GM12872 (cell line): ENCODE results near the gene CCRL2.

Experiments
- TF ChIP-seq, protein P1 (sequence below): IDR thresholded peaks from 3 replicates; pipeline ENCODE4 v1.5.1; 2011; ENCODE audit warnings: low read depth, mild to moderate bottlenecking, low read length, moderate library complexity; ENCODE audit not compliant: insufficient read depth

CCRL2 gene

GRCh38 chr3:46383211-46383950, 23.7 kb upstream of the CCRL2 start:
- TF ChIP-seq, protein P1, sequence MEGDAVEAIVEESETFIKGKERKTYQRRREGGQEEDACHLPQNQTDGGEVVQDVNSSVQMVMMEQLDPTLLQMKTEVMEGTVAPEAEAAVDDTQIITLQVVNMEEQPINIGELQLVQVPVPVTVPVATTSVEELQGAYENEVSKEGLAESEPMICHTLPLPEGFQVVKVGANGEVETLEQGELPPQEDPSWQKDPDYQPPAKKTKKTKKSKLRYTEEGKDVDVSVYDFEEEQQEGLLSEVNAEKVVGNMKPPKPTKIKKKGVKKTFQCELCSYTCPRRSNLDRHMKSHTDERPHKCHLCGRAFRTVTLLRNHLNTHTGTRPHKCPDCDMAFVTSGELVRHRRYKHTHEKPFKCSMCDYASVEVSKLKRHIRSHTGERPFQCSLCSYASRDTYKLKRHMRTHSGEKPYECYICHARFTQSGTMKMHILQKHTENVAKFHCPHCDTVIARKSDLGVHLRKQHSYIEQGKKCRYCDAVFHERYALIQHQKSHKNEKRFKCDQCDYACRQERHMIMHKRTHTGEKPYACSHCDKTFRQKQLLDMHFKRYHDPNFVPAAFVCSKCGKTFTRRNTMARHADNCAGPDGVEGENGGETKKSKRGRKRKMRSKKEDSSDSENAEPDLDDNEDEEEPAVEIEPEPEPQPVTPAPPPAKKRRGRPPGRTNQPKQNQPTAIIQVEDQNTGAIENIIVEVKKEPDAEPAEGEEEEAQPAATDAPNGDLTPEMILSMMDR = no peak

GRCh38 chr3:46383951-46384330, 23.1 kb upstream of the CCRL2 start:
- TF ChIP-seq, protein P1 = no peak

DNA sequence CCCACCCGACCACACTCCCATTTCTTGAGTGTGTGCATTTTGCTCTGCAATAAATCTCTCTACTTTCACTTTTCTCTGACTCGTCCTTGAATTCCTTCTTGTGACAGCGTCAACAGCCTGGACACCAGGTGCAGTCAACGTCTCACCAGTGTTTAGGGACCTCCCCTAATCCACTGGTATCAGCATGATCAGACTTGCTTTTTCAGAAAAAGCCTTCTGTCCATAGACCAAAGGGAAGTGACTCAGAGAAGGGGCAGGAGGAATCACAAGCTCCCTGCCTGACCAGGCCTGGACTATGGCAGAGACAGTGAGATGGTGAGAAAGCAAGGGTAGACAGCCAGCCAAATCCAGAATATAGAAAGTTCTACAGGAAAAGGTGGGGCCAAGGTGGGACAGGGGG, 20.9 kb upstream of the CCRL2 start:
- TF ChIP-seq, protein P1 = no peak

DNA sequence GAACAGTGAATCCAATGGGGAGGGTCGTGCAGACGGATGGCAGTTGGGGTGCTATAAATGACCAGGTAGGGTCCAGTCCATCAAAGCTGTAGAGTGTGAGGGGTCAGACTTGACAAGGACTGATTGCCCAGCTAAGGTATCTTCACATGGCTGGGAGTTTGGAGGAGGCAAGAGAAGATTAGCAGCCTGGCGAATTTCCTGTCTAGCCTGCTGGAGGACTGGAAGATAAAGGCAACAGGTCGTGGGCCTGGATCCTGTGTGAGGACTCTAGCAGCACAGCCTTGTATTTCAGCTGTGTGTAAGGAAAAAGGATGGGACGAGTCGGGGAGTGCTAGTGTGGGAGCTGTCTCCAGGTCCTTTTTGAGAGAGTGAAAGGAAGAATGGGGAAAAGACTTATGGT, 17.8 kb upstream of the CCRL2 start:
- TF ChIP-seq, protein P1 = no peak

DNA sequence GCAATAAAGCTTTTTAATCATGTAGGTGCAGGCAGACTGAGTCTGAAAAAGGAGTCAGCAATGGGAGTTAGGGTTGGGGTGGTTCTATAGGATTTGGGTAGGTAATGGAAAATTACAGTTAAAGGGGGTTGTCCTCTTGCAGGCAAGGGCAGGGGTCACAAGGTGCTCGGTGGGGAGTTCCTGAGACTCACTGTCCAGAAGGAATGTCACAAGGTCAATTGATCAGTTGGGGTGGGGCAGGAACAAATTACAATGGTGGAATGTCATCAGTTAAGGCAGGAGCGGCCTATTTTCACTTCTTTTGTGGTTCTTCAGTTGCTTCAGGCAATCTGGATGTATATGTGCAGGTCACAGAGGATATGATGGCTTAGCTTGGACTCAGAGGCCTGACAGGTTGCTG, 14.0 kb upstream of the CCRL2 start:
- TF ChIP-seq, protein P1 = no peak

DNA sequence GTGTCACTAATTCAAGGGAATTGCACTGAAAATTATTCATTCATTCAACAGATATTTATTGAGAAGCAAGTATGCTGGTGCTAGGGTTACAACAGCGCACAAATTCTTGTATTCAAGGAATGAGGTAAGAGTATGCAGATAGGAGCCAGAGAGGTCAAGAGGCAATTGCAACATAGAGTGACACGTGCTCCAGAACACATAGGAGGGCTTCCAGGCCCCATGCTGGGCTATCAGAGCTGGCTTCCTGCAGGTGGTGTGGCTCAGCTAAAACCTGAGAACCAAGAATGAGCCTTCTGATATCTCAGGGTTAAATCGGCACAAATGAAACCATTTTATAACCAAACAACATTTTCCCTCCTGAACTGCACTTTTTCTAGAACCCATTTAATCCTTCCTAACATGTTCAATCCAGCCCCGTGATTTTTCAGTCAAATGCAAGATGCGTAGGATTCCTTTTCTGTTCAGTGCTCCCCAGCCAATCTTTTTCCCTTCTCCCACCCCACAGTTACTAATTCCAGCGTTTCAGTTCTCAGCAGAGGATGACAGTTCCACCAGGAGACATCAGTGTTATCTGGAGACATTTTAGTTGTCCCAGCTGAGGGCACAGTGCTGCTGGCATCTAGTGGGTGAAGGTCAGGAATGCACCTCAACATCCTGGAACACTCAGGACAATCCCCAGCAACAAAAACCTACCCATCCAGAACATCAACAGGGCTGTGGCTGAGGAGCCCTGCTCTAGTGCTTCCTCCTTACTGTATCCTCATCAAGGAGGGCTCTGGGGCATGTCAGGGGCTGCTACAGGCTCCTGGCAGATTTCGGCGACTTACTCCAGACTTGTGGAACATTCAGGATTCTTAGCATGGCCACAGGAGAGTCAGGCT, 13.3 kb upstream of the CCRL2 start:
- TF ChIP-seq, protein P1 = no peak

DNA sequence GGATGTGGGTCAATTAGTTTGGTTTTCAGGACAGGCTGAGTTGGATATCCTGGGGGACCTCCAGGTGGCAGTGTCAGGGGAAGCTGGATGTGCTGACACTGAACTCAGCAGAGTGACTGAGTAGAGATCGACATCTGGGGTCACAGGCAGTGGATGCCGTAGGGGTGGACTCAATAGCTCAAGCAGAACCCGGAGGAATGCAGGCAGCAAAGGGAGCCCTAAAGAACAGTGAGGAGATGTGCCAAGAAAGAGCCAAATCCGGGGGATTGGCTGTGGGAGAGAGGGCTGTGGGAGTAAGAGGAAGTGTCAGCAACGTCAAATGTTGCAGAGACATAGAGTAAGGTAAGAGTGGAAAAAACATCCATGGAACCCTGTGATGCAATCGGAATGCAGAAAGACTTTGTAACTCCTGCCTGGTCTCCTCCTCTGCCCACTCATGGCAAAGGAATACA, 11.8 kb upstream of the CCRL2 start:
- TF ChIP-seq, protein P1 = peak; percentile 32; the same call in 1 of the 3 replicates
